GM12873 (cell line): ENCODE measurements around the gene SH3BP5L.

Experiments
- CTCF ChIP-seq: IDR thresholded peaks from 2 replicates; pipeline ENCODE4 v1.5.1; 2012; ENCODE audit warnings: low read depth, mild to moderate bottlenecking, moderate library complexity, low read length, control low read depth; ENCODE audit not compliant: insufficient read depth; ENCODE audit errors: missing control alignments

Gene SH3BP5L

GRCh38 chr1:248824301-248824700, 1.4 kb downstream of the SH3BP5L start:
- TF ChIP-seq CTCF = no peak

- no peak for TF ChIP-seq CTCF
Measured at GRCh38 chr1:248823517-248824001, 2.2 kb downstream of the SH3BP5L start.

GRCh38 chr1:248822148-248823032, 3.3 kb downstream of the SH3BP5L start:
- TF ChIP-seq CTCF = no peak

GRCh38 chr1:248821641-248822040, 4.1 kb downstream of the SH3BP5L start:
- TF ChIP-seq CTCF = no peak

- TF ChIP-seq CTCF = no peak
Measured at GRCh38 chr1:248821101-248821500, 4.6 kb downstream of the SH3BP5L start.

- TF ChIP-seq CTCF = no peak
Measured at GRCh38 chr1:248820041-248820585, 5.6 kb downstream of the SH3BP5L start.

GRCh38 chr1:248818505-248819374, 7.0 kb downstream of the SH3BP5L start:
- TF ChIP-seq CTCF = no peak
